GM18505 (cell line): Measurements from ENCODE around the gene KCNAB1.
"Not testable (repeated sequence)": the region's sequence is repeated elsewhere in the genome, so short reads cannot be mapped to it uniquely, and the experiment has no call there.

Experiments used
- ATAC-seq: cut with Tn5 transposase; IDR thresholded peaks from one replicate; pipeline ENCODE4 v1.9.1; 2021; ENCODE audit not compliant: unreplicated experiment
- POLR2A ChIP-seq: IDR thresholded peaks from 4 replicates; pipeline ENCODE4 v1.6.1; 2011; ENCODE audit warnings: borderline replicate concordance; ENCODE audit not compliant: insufficient read depth, insufficient read length; ENCODE audit errors: extremely low read depth

The KCNAB1 gene

GRCh38 chr3:156176048-156176447 is 55.7 kb downstream of the KCNAB1 start:
- ATAC-seq, result no peak
- no peak for TF ChIP-seq POLR2A

- no peak for TF ChIP-seq POLR2A
These were observed 56.3 kb downstream of the KCNAB1 start for GRCh38 chr3:156176629-156177210.

GRCh38 chr3:156180077-156180476 is 59.7 kb downstream of the KCNAB1 start:
- ATAC-seq, result no peak
- TF ChIP-seq POLR2A, result no peak

More at GRCh38 chr3:156176629-156177210, 56.3 kb downstream of the KCNAB1 start:
- ATAC-seq, result no peak

GRCh38 chr3:156181509-156181908 is 61.1 kb downstream of the KCNAB1 start:
- no peak for ATAC-seq
- no peak for TF ChIP-seq POLR2A

GRCh38 chr3:156183396-156183795 is 63.0 kb downstream of the KCNAB1 start:
- no peak for ATAC-seq
- no peak for TF ChIP-seq POLR2A

- no peak for TF ChIP-seq POLR2A
- no peak for ATAC-seq
These were observed 63.8 kb downstream of the KCNAB1 start for GRCh38 chr3:156184156-156184555.

- ATAC-seq, result no peak
- TF ChIP-seq POLR2A, result no peak
These were observed 66.9 kb downstream of the KCNAB1 start for GRCh38 chr3:156187146-156187769.

- TF ChIP-seq POLR2A, result no peak
- ATAC-seq, result no peak
These were observed 68.4 kb downstream of the KCNAB1 start for GRCh38 chr3:156188757-156189156.

GRCh38 chr3:156189927-156190326 is 69.5 kb downstream of the KCNAB1 start:
- no peak for TF ChIP-seq POLR2A

GRCh38 chr3:156194945-156195344 is 74.6 kb downstream of the KCNAB1 start:
- not testable (repeated sequence) for ATAC-seq

More at GRCh38 chr3:156189927-156190326, 69.5 kb downstream of the KCNAB1 start:
- ATAC-seq, result no peak

- not testable (repeated sequence) for ATAC-seq
These were observed 76.8 kb downstream of the KCNAB1 start for GRCh38 chr3:156197152-156197551.

- ATAC-seq, result no peak
These were observed 81.3 kb downstream of the KCNAB1 start for GRCh38 chr3:156201411-156202405.

GRCh38 chr3:156206157-156206556 is 85.8 kb downstream of the KCNAB1 start:
- TF ChIP-seq POLR2A, result no peak
- no peak for ATAC-seq

More at GRCh38 chr3:156201411-156202405, 81.3 kb downstream of the KCNAB1 start:
- no peak for TF ChIP-seq POLR2A

- no peak for ATAC-seq
These were observed 87.7 kb downstream of the KCNAB1 start for GRCh38 chr3:156207802-156208685.

More at GRCh38 chr3:156207802-156208685, 87.7 kb downstream of the KCNAB1 start:
- no peak for TF ChIP-seq POLR2A
